GM21367 (cell line): ENCODE results near the gene ST6GALNAC3.
"Not testable (repeated sequence)": the region's sequence is repeated elsewhere in the genome, so short reads cannot be mapped to it uniquely, and the experiment has no call there.

ENCODE experiments used
- ATAC-seq: cut with Tn5 transposase; IDR thresholded peaks from one replicate; pipeline ENCODE4 v1.9.1; 2021; ENCODE audit not compliant: unreplicated experiment

The ST6GALNAC3 gene

DNA sequence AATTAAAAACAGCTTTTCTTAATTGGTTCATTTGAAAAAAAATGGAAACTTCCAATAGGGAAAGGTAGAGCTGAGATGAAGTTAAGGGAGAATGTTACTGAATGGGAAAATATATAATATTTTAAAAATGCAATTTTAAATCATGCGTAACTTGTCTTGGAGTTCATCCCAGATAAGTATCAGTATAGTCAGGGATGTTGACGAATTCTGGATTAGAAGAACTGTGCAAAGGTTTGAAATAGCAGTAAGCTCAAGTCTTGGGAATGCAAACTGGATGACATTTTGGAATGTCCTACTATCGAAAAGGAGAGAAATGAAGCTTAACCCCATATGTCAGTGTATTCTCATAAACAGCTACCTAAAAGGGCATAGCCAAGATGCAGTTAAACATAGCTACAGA is 4.0 kb upstream of the ST6GALNAC3 start:
- ATAC-seq = no peak

DNA sequence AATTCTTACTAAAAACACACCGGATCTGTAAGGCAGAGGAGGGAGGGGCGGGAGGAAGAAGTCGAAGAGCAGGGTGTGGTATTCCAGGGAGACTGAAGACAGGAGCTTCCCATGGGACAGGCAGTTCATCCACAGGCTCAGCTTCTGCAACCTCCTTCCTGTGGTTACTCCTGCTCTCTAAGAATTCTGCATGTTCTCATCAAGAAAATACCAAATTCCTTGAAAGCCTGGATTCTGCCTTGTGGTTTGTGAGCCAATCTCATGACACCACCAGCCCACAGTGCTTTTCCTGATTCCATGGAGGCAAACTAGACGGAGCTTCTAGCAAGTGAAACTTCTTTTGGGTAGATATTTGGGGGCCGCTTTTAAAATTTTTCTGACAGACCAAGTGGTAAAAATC is 1.1 kb upstream of the ST6GALNAC3 start:
- no peak for ATAC-seq

DNA sequence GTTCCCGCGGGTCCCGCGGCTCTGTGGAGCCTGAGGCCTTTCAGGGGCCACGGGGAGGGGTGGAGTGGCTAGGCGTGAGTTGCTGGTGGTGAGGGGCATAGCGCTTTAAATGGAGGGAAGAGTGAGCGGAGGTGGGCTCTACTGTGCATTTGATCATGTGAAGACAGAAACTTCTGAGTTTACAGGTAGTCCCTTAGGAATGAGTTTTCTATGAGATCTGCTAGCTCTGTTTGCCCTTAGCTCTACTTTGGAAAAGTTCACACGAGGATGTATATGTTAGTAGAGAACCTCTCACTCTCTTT is 593 bp downstream of the ST6GALNAC3 start:
- no peak for ATAC-seq

DNA sequence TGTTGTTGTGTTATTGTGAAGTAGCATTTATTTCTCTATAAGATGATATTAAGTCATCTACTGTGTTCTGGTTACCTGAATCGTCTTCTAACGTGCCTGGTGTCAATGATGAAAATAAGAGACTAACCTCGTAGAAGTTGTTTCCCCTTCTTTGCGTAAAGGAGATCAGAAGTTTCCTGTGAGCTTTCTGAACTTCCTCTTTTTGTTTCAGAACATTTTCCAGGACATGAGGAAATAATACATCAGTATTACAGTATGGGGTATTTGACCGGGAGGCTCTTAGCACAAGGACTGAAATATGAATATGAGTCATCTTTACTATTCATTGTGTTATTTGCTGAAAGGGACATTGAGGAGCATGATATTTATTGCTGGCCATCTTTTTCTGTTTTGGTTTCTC is 1.3 kb downstream of the ST6GALNAC3 start:
- ATAC-seq = no peak

DNA sequence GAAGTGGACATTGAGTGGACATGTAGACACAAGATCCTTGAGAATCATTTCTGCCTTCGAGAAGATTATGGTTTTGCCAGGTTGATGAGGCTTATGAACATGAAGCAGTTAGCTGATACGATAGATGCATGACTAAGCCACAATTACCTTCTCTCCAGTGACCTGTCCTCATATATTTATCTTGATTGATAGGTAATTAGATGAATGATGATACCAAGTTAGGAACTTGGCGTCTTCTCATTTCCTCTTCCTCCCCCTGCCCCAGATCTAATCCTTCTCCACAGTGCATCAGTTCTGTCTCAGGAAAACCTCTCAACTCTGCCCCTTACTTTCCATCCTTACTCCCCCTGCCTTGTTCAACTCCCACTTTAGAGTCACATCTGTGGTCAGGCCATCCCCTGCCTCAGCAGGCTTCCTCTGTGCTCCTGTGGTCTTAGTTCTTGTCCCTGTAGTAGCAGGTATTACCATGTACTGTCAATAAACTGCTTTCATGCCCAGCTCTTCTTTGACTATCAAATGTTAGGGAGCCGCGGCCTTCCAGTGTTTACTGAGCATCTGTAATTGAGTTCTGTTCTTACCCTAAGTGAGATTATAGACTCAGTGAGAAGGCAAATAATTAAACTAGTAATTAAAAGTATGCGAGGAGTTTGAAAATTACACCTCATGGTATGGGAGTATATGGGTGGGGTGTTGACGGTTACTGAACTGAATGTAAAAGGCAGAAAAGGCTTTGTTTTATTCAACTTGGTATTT is 5.1 kb downstream of the ST6GALNAC3 start:
- ATAC-seq = no peak

DNA sequence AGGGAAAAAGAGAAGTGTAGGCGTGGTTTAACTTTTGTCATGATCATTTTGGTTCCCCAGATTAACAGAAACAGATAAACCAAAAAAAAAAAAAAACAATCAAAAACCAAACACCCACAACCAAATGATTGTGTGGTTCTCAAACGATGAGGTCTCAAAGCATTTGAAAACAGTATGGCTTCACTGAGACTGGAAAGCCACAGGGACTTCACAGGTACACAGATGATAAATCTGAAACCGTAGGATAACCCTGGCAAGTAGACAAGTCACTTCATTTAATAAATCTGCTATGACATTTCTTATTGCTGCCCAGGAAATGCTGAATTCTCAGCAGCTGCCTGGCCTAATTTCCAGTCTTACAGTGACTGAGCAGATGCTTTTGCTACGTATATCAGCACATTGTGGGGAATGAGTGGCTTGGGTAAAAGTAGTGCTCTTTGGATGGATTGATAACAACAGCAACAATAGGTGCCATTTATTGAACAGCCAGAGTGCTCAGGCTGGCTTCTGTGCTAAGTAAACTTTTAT is 6.1 kb downstream of the ST6GALNAC3 start:
- ATAC-seq = no peak

DNA sequence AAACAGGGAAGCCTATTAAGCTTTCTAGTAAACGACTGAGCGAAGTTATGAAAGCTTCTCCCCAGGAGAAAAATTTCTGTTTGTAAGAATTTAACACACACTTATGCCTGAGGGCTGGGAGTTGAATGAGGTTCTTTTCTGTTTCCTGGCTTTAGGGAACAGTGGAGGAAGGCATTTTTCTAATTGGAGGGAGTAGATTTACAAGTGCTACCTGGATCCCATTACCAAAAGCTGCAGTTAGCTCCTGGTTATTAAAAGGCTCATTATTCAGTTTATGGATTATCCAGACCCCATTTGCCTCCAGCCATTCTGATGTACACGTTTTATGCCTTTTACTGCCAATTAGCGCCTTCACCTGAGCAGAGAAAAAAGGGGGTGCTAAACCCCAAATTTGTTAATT is 7.5 kb downstream of the ST6GALNAC3 start:
- no peak for ATAC-seq

DNA sequence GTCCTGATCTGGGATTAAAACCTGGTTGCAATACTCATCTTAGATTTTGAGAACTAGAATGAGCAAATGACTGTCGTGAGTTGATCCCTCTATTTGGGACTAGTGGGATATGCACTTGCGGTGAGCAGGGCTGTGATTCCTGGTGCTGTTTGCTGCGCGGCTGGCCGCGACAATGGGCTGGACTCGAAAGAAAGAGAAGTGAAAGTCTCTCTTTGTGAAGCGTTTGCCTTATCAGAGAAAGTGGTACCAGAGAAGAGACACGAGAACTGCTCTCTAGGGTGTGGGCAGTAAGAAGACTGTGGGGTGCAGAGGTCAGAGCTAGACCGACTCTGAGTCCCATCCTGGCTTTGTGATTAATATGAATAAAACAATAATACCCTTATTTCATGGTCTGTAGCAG is 8.6 kb downstream of the ST6GALNAC3 start:
- ATAC-seq = no peak

DNA sequence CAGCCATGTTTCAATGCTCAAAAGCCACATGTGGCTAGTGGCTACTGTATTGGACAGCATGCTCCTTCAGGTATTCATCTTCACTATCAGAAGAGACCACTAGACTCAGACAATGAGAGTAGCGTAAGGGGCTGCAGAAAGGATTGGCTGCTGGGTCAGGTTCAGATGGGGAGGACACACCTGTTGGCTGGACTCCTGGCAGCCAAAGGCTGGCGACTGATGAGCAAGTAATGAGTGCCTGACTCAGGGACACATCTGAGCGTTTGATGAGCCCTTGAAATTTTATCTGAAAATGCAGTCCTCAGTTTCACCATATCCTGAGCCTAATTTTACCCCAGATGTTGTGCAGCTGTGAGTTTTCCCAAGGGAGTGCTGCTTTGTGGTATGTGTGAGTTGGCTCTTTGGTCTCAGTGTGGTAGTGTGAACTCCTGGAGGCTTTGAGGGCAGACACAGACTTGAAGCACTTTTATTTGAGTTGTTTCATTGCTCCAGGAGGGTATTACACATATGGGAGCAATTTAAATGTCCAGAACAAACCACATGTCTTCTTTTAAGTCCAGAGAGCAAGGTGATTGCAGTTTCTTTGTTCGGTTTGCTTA is 9.6 kb downstream of the ST6GALNAC3 start:
- ATAC-seq = no peak

DNA sequence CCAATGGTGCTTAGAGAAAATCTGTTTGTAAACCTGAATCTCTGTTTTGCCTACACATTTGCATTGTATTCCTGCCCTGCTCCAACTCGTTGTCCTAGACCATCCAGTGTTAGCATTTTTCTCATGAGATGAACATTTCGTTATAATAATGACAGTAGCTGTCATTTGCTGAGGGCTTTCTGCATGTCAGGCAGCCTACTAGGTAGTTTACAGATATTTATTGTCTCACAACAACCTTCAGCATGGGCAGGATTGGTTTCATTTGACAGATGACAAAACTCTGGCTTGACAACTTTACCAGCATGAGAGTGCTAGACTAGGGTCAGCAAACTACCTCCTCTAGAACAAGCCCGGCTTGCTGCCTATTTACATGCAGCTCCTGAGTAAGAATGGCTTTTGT is 10.1 kb downstream of the ST6GALNAC3 start:
- ATAC-seq = no peak

DNA sequence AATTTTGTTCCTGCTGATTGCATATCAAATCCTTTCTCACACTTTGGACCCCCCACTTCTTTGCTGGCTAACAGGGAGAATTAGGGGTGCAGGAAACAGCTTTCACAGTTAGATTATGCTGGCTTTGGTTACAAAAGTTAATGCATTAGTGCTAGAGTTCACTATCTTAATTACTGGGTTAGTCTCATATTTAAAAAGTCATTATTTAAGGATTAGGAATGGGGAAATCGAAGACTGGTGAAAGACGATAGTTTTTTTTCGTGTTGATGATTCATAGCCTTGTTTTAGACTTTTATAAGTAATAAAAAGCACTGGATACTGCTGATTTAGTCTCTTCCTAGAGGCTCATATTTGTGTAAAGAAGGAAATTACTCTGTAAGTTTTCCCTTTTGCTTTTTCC is 11.6 kb downstream of the ST6GALNAC3 start:
- no peak for ATAC-seq

DNA sequence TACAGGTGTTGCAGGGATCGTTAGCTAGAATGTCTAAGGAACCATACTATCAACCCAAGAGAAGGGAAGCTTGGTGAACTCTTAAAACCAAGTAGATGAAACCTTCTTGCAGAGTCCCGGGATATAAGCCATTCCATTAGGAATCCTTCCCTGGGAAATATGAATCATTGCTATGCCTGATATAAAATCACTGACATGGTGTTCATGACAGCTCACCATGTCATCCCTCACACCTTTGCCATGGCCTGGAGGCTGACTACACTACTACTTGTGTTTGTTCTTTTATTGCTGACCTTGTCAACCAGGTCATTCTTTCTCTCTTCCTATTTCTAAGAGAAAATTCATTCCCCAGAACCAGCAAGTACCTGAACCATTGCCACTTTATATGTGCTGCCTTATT is 12.1 kb downstream of the ST6GALNAC3 start:
- no peak for ATAC-seq

DNA sequence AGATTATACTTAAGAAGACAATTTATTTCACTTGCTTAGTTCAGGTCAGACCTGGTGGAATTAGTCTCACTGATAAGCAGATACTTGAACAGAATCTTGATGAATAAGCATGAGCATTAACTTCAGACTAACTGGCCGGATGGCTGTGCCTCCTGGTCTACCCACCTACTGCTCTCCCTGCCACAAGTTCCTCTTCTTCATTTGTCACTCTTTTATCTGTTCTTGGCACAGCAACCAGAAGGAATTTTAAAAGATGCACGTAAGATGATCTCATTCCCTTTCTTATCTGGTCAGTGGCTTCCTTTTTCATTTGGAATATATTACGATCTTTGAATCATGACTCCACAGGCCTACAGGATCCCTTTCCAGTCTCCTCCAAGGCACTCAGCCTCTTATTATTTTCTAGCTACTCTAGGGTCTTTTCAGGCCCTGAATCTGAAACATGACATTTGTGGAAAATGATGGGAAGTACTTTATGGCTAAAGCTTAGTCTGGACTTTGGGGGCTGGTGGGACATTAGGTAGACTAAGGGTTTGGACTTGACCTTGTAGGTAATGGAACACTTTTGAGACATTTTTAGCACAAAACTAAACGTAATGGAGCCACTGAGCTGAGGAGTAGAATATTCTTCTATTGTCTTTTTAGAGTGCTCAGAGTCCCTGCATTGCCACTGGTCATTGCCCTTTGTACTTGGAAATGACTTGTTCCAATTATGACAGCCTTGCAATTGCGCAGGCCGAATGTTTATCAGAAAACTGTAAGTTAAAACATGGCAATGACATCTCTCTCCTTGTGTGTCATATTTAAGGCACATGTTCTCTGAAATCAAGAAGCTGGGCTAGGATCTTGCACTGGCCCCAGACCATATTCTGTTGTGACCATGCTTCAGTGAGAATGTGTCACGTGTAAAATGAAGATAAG is 16.0 kb downstream of the ST6GALNAC3 start:
- no peak for ATAC-seq

DNA sequence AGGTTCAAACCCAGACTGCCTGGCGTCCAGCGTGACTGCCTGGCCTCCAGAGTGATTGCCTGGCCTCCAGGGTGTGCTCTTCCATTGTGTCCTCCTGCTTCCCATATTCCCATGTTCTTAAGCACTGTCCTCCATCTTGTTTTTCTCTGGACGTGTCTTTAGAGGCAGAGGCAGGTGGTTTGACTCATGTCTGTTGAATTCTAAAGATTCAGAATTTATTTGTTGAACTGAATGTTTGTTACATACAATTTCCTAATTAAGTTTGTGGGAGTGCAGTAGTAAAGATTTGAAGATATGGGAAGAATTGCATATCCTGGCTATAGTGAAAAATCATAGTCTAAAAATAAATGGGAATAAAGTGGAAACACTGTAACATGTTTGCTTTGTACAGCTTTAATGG is 18.3 kb downstream of the ST6GALNAC3 start:
- ATAC-seq = no peak

DNA sequence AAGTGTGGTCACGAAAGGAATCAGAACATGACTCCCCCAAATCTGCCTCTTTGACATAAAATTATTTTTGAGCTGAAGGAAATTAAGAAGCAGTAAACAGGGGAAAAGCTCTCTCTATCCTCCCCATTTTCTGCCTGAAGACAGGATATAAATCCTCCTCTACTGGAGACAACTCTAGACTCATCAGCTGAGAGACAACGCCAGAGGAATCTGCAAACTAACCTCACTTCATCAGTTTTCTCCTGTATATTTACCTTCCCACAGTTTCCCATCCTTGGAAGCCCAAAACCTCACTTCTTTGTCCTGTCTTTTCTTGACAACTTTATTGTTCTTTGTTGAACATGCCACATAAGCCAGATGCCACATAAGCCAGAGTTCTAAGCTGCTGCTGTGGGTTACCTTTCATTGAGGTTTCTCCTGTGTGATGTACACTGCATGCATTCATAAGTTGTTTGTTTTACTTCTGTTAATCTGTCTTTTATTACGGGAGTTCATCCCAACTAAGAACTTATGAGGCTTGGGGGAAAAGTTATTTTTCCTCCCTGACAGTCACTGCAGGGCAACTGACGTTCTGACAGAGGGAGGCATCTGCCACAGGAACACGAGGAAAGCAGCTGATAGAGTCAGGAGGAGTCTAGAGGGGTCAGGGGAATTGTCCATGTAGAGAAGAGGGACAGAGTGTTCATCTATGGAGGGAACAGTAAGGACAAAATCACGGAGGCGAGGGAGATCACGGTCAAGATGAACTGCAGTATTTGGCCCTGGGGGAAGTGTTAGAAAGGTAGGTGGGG is 19.2 kb downstream of the ST6GALNAC3 start:
- ATAC-seq = no peak

DNA sequence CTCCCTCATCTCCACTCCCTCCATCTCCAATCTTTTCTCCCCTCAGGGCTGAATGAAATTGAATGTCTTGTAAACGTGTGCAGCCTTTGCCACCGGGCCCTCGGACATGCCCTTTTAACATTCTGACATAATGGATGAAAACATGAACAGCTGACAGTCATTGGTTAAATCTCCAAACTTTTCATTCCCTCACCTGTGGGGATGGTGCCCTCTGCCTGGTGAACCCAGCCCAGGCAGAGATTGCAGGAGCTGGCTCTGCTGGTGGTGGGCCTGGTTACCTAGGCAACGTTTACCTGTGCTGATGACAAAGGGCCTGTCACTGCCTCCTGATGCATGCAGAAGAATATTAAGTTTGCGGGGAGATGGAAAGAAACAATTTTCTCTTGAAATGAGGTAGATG is 21.3 kb downstream of the ST6GALNAC3 start:
- no peak for ATAC-seq

DNA sequence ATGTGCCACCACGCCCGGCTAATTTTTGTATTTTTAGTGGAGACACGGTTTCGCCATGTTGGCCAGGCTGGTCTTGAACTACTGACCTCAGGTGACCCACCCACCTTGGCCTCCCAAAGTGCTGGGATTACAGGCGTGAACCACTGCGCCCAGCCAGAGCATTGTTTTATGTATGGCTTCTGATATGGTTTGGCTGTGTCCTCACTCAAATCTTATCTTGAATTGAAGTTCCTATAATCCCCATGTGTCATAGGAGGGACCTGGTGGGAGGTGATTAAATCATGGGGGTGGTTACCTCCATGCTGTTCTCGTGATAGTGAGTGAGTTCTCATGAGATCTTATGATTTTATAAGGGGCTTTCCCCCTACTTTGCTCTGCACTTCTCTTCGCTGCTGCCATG is 22.5 kb downstream of the ST6GALNAC3 start:
- not testable (repeated sequence) for ATAC-seq

DNA sequence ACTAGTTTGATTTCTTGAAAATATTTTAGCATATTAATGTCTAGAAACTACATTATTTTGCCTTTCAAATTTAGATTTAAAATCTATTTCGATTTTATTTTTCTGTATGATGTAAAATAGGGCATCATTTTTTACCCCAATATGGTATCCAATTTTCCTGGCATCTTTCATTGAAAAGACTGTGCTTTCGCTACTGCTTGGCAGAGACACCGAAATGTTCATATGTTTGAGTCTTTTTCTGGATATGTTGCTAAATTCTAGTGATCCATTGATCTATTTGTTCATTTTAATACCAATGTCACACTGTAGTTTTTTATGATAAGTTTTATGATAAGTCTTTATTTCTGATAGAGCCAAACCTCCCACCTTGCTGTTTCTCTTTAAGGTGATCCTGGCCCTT is 24.3 kb downstream of the ST6GALNAC3 start:
- no peak for ATAC-seq

DNA sequence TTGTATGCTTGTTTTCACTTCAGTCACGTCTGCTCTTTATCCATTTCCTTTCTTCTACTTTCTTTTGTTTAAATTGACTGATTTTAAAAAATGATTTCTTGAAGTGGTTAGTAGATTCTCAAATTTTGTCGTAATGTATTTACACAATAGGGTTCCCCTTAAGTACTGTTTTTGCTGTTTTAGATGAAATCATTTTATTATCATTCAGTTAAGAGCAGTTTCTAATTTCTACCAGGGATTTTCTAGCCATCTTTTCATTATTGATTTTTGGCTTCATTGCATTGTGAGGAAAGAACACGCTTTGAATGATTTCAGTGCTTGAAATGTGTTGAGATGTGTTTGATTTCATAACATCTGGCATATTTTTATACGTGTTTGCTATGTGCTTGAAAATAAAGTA is 27.0 kb downstream of the ST6GALNAC3 start:
- no peak for ATAC-seq

DNA sequence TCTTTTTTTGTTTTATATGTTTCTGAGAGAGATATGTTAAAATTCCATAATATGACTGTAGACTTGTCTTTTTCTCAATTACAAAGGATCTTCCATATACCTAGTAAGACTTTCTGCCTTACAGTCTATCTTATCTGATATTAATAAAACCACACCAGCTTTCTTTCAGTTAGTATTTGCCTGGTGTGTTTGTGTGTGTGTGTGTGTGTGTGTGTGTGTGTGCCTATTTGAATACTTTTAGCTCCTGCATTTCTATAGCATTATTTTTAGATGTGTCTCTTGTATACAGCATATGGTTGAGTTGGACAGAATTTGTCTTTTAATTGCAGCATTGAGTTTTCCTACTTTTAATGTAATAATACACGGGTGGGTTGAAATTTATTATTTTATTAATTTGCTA is 27.5 kb downstream of the ST6GALNAC3 start:
- ATAC-seq = no peak

DNA sequence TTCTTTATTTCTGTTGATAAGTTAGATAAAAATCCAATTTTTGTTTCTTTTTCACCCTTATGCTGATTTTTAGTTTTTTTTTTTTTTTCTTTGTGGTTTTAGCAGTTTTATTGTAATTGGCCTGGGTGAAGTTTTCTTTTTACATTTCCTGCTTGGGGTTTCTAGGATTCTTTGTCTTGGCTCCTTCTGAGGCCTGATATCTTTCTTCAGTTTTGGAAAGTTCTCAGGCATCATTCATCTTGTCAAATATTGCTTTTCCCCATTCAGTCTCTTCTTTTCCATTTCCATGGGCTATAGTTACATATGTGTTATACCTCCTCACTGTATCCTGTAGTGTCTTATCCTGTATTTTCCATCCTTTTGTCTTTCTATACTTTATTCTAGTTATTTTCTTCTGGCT is 28.5 kb downstream of the ST6GALNAC3 start:
- no peak for ATAC-seq
